Measurements from ENCODE around the gene KIAA0232.
"Not testable (repeated sequence)": the region's sequence is repeated elsewhere in the genome, so short reads cannot be mapped to it uniquely, and the experiment has no call there.

The KIAA0232 gene

DNA sequence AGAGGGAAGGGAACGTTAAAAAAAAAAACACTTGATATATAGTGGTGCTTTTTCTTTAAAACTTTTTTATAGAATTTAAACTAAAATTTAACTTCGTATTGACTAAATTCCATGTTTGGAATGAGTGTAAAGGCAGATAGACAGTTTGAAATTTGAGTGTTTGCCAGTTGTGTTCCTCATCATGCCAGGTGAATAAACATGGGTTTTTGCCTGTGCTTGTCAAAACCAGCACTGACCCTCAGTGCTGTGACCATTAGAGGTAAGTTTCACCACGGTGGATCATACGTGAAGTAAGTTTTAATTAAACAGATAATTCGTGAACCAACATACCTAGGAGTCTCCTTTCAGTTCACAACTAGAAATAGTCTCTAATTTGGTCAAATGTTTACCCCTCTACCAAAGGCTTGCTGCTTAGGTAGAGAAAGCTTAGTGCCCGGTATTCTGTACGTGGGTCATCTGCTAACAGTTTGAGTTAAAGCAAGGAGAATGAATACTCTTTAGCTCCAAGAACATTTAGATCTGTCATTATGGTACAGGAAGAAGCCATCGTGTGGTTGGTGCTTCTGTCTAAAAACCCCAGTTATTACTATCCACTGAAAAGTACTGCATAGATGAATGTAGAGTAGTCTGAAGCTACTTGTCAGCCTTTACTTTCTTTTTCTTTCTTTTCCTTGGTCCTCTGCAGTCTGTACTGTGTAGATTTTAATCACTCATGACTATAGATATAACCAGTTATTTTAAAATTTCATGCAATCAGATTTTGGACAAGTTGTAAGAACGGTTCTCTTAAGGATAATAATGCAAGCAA lies 32.7 kb downstream of the KIAA0232 start:
- DNase-seq, result no peak

DNA sequence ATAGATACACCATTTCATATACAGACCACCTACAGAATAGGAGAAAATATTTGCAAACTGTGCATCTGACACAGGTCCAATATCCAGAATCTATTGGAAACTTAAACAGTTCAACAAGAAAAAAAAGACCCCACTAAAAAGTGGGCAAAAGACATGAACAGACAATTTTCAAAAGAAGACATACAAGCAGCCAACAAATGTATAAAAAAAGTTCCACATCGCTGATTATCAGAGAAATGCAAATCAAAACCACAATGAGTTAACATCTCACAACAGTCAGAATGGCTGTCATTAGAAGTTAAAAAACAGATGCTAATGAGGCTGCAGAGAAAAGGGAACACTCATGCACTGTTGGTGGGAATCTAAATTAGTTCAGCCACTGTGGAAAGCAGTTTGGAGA lies 36.8 kb downstream of the KIAA0232 start:
- DNase-seq, result no peak

DNA sequence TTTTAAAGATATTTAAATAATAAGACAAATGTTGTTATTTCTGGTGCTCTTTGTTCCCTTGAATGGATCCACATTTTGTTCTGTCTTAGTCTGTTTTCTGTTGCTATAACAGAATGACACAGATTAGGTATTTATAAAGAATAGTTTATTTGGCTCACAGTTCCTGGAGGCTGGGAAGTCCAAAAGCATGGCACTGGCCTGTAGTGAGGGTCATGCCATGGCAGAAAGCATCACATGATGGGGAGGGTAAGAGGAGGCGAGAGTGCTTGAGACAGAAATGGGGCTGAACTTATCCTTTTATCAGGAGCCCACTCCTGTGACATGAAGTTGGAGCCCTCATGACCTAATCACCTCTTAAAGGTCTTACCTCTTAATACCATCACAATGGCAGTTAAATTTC lies 38.2 kb downstream of the KIAA0232 start:
- DNase-seq, result no peak

DNA sequence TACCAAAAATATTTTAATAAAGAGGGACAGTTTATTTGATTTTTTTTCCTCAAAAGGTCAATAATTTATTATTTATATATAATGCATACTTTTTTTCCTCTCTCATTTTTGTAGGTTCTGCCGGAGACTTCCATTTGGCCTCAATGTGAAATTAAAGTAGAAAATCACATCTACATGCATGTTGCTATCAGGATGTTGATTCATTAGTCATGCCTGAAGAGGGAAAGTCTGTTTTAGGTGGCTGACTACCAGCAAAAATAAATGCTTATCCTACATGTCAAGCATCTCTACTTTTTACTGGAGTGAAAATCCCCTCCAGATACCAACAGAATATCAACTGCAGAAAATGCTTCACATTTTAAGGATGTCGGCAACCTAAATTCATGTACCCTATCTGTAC lies 41.5 kb downstream of the KIAA0232 start:
- no peak for DNase-seq

- DNase-seq, result no peak
These were observed 42.4 kb downstream of the KIAA0232 start for GRCh38 chr4:6824772-6825402.

DNA sequence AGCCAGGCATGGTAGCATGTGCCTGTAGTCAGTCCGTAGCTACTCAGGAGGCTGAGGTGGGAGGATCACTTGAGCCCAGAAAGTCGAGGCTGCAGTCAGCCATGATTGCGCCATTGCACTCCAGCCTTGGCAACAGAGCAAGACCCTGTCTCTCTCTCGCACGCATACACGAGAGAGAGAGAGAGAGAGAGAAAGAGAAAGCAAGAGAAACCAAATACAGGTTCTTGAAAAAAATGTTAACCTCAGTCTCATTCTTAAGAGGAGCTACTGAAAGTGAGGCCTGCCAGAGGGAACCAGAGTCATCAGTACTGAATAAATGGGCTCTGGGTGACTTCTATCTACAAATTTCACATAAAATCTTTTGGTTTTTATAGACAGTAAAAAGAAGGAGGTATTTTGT lies 42.9 kb downstream of the KIAA0232 start:
- DNase-seq, result no peak

GRCh38 chr4:6826781-6827508 lies 44.4 kb downstream of the KIAA0232 start:
- DNase-seq, result no peak

DNA sequence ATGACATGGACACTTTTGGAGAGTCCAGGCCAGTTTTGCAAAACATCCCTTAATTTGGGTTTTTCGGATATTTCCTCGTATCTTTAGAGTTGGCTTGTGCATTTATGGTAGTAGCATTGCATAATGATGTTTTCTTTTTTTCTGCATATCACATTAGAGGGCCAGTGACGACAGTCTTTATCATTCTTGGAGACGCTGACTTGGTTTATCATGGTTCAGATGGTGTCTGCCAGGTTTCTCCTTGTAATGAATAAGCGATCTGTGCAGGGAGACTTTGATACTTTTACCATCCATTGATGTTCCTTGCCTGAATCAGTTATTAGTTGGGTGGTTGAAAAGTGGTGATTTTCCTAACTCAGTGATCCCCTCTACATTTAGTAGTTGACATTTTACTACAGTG lies 46.6 kb downstream of the KIAA0232 start:
- no peak for DNase-seq

GRCh38 chr4:6834867-6835266 lies 52.3 kb downstream of the KIAA0232 start:
- no peak for DNase-seq

DNA sequence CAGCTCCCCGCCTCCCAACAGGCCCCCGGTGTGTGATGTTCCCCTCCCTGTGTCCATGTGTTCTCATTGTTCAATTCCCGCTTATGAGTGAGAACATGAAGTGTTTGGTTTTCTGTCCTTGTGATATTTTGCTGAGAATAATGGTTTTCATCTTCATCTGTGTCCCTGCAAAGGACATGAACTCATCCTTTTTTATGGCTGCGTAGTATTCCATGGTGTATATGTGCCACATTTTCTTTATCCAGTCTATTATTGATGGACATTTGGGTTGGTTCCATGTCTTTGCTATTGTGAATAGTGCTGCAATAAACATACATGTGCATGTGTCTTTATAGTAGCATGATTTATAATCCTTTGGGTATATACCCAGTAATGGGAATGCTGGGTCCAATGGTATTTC lies 53.1 kb downstream of the KIAA0232 start:
- not testable (repeated sequence) for DNase-seq

- not testable (repeated sequence) for DNase-seq
These were observed 54.6 kb downstream of the KIAA0232 start for GRCh38 chr4:6837106-6837505.

GRCh38 chr4:6839579-6839978 lies 57.1 kb downstream of the KIAA0232 start:
- DNase-seq, result no peak

DNA sequence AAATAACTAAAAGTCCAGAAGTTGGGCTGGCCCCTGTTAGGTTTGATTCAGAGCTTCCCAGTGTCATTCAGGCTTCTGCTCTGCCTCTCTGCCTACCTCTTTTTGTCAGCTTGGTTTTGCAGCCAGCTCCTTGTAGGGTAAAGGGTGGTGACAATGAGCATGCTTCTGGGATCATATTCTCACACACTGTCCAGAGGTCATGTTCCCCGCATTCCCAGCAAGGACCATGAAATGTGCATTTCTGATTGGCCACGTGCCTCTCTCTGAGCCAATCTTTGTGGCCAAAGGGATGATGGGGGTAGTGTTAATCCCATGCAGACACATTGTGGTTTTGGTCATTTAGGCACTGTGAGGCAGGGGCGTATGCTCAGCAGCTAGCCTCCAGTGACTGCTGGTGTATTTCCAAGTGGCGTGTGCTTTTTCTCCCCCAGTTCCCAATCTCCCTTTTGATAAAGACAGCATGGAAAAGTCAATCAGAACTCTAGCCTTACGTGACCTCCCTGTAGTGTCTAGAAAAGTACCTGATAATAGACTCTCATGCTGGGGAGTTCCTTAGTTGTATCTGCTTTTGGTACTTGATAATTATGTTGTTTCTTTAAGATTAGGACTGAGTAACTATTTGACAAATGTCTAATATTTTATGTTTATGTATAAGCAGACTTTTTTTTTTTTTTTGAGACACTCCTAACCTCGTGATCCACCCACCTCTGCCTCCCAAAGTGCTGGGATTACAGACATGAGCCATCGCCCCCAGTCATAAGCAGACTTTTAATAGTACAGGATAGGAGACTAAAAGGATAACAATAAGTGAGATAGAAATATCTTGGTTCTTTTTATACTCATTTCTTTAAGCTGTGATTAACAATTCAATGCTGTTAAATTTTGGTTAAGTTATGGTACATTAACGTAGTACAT lies 57.8 kb downstream of the KIAA0232 start:
- DNase-seq, result no peak

DNA sequence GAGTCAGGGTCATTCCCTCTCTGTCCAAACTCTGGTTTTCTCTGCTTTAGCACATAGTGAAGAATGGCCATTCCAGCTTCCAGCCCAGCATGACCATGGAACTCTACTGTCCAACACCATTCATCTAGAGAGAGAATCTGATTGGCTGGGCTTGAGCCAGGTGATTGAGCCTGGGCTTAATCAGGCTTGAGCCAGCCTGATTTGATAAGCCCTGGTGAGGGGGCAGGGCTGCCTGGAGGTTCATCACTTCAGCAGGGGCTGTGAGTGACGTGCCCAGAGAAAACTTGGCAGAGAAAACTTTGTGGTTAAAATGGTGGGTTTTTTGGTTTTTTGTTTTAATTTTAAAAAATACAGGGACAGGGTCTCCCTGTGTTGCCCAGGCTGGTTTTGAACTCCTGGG lies 62.5 kb downstream of the KIAA0232 start:
- no peak for DNase-seq

GRCh38 chr4:6845574-6845973 lies 63.0 kb downstream of the KIAA0232 start:
- DNase-seq, result no peak

DNA sequence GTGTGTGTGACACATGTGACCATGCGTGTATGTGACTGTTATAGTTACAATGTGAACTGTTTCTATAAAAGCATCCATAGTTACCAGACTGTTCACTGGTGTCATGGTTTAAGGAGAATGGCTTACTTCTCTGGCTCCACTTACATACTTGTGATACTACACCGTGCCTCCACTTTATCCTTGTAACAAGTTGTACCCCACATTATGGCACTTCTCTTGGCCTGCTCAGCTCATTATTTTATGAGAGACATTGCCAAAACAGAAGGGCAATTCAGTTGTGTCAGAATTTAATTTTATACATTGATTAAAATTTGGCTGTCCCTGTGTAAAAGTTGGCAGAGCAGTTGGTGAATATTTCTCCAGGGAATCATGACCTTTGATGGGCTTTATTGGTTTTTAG lies 64.7 kb downstream of the KIAA0232 start:
- DNase-seq, result no peak

DNA sequence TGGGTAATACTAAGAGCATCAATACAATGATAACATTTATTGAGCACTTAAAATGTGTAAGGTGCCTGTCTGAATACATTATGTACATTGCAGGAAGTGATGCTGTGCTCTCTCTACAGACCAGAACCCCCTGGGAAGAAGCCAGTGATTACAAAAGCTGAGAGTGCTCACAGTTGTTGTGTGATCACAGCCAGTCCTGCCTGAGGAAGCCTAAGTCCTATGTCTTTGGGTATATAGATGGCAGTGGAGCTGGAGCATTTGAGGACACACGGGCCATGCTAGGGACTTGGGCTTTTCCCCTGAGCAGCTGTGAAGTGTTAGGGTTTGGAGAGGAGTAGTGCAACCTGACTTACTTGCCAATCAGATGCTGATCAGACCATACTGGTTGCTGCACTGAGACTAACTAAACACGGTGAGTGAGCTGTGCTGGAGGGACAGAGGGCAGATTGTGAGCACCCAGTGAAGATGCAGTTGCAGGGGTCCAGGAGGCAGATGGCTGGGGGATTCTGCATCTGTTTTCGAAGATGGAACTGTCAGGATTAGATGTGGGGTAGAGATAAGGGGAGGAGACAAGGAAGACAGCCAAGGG lies 66.3 kb downstream of the KIAA0232 start:
- no peak for DNase-seq

DNA sequence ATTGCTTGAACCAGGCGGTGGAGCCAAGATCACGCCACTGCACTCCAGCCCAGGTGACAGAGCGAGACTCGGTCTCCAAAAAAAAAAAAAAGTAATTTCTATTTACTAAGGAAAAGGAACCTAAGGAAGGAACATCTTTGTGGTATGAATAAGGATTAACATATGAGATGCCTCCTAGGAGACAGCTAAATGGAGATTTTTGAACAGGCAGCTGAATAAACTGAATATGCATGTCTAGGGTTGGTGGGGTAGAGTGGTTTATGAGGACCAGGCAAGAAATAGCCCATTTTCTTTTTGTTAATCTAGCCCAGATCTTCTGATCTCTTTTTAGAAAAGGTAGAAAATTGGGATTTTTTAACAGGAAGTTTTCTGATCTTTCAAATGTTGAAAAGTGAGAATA lies 67.2 kb downstream of the KIAA0232 start:
- DNase-seq, result no peak

- DNase-seq, result no peak
These were observed 68.9 kb downstream of the KIAA0232 start for GRCh38 chr4:6851431-6851830.

DNA sequence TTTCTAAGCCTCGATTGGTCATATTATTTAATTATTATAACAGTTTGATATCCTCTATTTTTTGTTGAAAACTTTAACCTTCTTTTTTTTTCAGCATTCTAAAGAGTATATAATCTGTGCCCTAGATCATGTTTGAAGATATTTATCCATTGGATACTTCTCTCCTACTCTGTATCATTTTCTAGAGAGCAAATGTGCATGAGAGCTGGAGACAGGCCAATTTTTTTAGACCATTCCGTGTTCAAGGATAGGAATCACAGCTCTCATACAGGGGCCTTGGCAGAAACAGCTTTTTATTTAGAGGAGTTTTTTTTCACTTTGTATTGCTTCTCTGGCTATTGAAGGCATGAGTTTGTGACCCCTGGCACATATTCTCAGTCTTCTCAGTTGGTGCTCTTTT lies 69.4 kb downstream of the KIAA0232 start:
- no peak for DNase-seq

DNA sequence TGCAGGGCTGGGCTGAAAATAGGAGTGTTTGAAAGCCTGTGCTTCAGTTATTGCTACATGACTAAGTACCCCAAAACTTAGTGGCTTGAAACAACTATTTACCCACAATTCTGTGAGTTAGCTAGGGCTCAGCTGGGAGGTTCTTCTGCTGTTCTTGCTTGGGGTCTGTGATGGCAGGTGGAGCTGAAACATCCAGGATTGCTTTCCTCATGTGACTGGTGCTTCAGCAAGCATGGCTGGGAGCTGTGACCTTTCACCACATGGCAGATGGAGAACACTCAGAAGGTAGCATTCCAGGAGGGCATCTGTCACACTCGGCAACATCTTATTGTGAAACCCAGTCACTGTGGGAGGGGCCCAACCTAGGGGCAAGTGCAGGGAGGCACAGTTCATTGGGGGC lies 70.1 kb downstream of the KIAA0232 start:
- DNase-seq, result no peak

GRCh38 chr4:6854098-6854744 lies 71.7 kb downstream of the KIAA0232 start:
- no peak for DNase-seq
